Esophagus squamous epithelium (tissue), 5 donors: Measurements from ENCODE around the gene NFIC. TPM values are rescaled to one million over a fixed set of nuclear protein-coding genes. Genes with fewer than 3 reads are reported as not detected.
"Not testable (repeated sequence)": the region's sequence is repeated elsewhere in the genome, so short reads cannot be mapped to it uniquely, and the experiment has no call there.

Experiments
- DNase-seq: peaks from one replicate; lab custom pipeline; 2025; lab: John Stamatoyannopoulos, UW
- H3K27ac ChIP-seq, 4 donors: fragments of 200-600 bp; sonication (generic); one replicate each; pipeline ENCODE4 v1.5.1; 2016 to 2019; ENCODE audit warnings: mild to moderate bottlenecking in 1 of 4
- H3K27me3 ChIP-seq, 4 donors: fragments of 200-600 bp; sonication (generic); 1 replicate in 3 of 4; 2 replicates in 1 of 4; pipeline versions ENCODE4 v1.5.1 to v1.6.0; 2017 to 2021; ENCODE audit warnings: antibody characterized with exemption in 1 of 4
- H3K36me3 ChIP-seq, 3 donors: fragments of 200-600 bp; sonication (generic); one replicate each; pipeline ENCODE4 v1.5.1; 2016 to 2019
- H3K4me1 ChIP-seq, 3 donors: fragments of 200-600 bp; sonication (generic); one replicate each; pipeline ENCODE4 v1.5.1; 2017 to 2019
- H3K4me3 ChIP-seq, 4 donors: fragments of 200-600 bp; sonication (generic); 1 replicate in 3 of 4; 2 replicates in 1 of 4; pipeline ENCODE4 v1.5.1; 2016 to 2019; ENCODE audit warnings: mild to moderate bottlenecking in 2 of 4, moderate library complexity in 1 of 4
- H3K9me3 ChIP-seq, 3 donors: fragments of 200-600 bp; sonication (generic); one replicate each; pipeline ENCODE4 v1.5.1; 2016 to 2019
- POLR2A ChIP-seq, 4 donors: fragments of 450-650 bp; IDR thresholded peaks; one replicate each; pipeline ENCODE4 v1.6.1; 2017; ENCODE audit warnings: antibody characterized with exemption in 4 of 4, mild to moderate bottlenecking in 4 of 4, moderate library complexity in 3 of 4
- WGBS, 2 donors: methylation state at CpG; one replicate each; pipeline ENCODE4 v1.1.5; 2018; 5-methylcytosine and 5-hydroxymethylcytosine counted together
- intact Hi-C: fragments of 100-400 bp; cut with DNase I; formaldehyde crosslinking; loops from one replicate; pipeline ENCODE4 v1.15.0; 2022
- total RNA-seq, 4 donors: library from RNA; depleted of rRNA; stranded (reverse); fragments of >200 nt; gene quantifications; one replicate each; pipeline ENCODE4 v1.1.0, GENCODE V29; 2016
- TF ChIP-seq, protein P1 (sequence below), 6 experiments: fragments of 450-650 bp in 4 of 6; fragments of 200-600 bp in 2 of 6; sonication (generic) in 2 of 6; IDR thresholded peaks; one replicate each; pipeline ENCODE4 v1.5.1; 2016 to 2019; ENCODE audit warnings: antibody characterized with exemption in 6 of 6, mild to moderate bottlenecking in 4 of 6, moderate library complexity in 4 of 6
- donor health status: DM: yes; HTN: yes; CAD: no.

NFIC gene
- total RNA-seq, 4 donors from 2014 or later, result 40.8 to 80.9 (median 61.0) TPM

GRCh38 chr19:3420244-3420755 is 53.9 kb downstream of the NFIC start:
- DNase-seq, result no peak
- H3K4me1 ChIP-seq, result peaks cover 0 to 20% (median 0%) of the 10 kb centered on the region in 3 donors
- intact Hi-C loops, result no loop called here
- H3K27ac ChIP-seq, result no peak overlapping the region
- 89 to 91% methylated on average over 11 of the region's 11 CpGs for WGBS, 2 donors
- H3K9me3 ChIP-seq, result no peaks in the 10 kb centered on the region
- no peaks in the 10 kb centered on the region for H3K27me3 ChIP-seq
- TF ChIP-seq POLR2A (IDR thresholded peaks at IDR 0.05), result no peak
- H3K4me3 ChIP-seq, result no peak overlapping the region
- H3K36me3 ChIP-seq, result peaks cover 0 to 63% (median 8%) of the 10 kb centered on the region in 3 donors

GRCh38 chr19:3420909-3421619 is 54.7 kb downstream of the NFIC start:
- H3K36me3 ChIP-seq, result peaks cover 0 to 64% (median 8%) of the 10 kb centered on the region in 3 donors
- no peaks in the 10 kb centered on the region for H3K9me3 ChIP-seq
- H3K4me1 ChIP-seq, result peaks cover 0 to 18% (median 0%) of the 10 kb centered on the region in 3 donors
- TF ChIP-seq POLR2A (IDR thresholded peaks at IDR 0.05), result no peak
- TF ChIP-seq, protein P1, sequence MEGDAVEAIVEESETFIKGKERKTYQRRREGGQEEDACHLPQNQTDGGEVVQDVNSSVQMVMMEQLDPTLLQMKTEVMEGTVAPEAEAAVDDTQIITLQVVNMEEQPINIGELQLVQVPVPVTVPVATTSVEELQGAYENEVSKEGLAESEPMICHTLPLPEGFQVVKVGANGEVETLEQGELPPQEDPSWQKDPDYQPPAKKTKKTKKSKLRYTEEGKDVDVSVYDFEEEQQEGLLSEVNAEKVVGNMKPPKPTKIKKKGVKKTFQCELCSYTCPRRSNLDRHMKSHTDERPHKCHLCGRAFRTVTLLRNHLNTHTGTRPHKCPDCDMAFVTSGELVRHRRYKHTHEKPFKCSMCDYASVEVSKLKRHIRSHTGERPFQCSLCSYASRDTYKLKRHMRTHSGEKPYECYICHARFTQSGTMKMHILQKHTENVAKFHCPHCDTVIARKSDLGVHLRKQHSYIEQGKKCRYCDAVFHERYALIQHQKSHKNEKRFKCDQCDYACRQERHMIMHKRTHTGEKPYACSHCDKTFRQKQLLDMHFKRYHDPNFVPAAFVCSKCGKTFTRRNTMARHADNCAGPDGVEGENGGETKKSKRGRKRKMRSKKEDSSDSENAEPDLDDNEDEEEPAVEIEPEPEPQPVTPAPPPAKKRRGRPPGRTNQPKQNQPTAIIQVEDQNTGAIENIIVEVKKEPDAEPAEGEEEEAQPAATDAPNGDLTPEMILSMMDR (IDR thresholded peaks at IDR 0.05), result no peak
- peak overlapping the region in 2 of 4 donors; percentile 0 to 10 for H3K27ac ChIP-seq
- H3K27me3 ChIP-seq, result no peaks in the 10 kb centered on the region
- DNase-seq, result no peak
- no peak overlapping the region for H3K4me3 ChIP-seq
- intact Hi-C loops, result no loop called here
- WGBS, 2 donors, result 93 to 100% methylated on average over 4 to 8 of the region's 33 CpGs

- H3K9me3 ChIP-seq, H3K27me3 ChIP-seq, DNase-seq, H3K4me3 ChIP-seq, intact Hi-C loops: not testable (repeated sequence)
- Histone ChIP-seq H3K27ac (peak overlapping the region in 2 of 4 donors; percentile 0 to 10), H3K4me1 (peaks cover 0 to 24% (median 0%) of the 10 kb centered on the region in 3 donors), H3K36me3 (peaks cover 0 to 69% (median 8%) of the 10 kb centered on the region in 3 donors)
- 95 to 96% methylated on average over 8 to 11 of the region's 12 CpGs for WGBS, 2 donors
Observed at GRCh38 chr19:3421656-3422055, 55.3 kb downstream of the NFIC start.

DNA sequence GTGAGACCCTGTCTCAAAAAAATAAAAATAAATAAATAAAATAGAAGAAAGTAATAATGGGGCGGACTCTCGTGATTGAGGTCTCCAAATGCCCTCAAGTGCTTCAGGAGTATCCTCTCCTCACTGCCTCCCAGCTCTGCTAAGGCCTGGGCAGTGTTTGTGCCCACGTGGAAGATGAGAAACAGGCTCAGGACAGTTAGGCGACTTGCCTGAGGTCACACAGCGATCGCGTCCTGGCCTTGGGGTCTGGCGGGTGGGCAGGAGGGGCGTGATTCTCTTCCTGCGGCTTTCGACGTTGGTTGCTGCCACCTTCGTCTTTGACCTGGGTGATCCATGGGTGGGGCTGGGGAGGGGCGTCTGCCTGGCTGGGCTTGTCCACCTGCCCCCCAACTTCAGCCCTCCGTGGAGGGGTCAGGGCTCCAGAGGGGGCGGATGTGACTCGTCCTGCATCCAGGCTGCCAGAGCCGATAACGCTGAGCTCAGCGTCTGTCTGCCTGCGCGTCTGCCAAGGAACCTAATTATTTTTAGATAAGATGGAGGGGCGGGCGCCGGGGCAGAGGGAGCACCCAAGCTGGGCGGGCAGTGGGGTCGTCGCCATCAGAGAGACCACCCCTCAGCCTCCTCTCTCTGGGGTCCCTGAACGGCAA is 56.9 kb downstream of the NFIC start:
- 64 to 72% methylated on average over 8 to 11 of the region's 29 CpGs for WGBS, 2 donors
- intact Hi-C loops, result no loop called here
- H3K27me3 ChIP-seq, result no peaks in the 10 kb centered on the region
- no peaks in the 10 kb centered on the region for H3K9me3 ChIP-seq
- H3K36me3 ChIP-seq, result peaks cover 6 to 84% (median 8%) of the 10 kb centered on the region in 3 donors
- TF ChIP-seq, protein P1 (IDR thresholded peaks at IDR 0.05), result no peak
- TF ChIP-seq POLR2A (IDR thresholded peaks at IDR 0.05), result no peak
- peaks cover 0 to 36% (median 6%) of the 10 kb centered on the region in 3 donors for H3K4me1 ChIP-seq
- H3K4me3 ChIP-seq, result no peak overlapping the region
- peak overlapping the region in 3 of 4 donors; percentile 40 to 70 (median 58) for H3K27ac ChIP-seq
- no peak for DNase-seq

DNA sequence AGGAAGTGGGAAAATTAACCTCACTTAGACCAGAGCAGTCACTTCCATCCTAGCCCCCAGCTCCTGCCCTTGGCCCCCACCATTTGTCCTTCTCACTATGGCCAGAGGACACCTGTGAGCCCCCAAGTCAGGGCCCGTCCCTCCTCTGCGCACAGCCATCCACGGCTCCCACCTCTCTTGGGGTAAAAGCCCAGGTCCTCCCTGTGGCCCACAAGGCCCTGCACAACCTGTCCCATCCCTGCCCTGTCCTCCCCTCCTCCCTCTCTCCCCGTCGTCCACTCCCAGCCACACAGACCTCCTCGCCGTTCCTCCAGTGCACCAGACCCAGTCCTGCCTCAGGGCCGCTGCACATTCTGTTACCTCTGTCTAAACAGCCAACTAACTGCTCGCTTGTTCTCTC is 60.0 kb downstream of the NFIC start:
- intact Hi-C loops, result loop anchor here (5.0 kb wide), 1 partner anchor 99 kb away; no protein-coding TSS in a partner anchor
- TF ChIP-seq POLR2A (IDR thresholded peaks at IDR 0.05), result no peak
- TF ChIP-seq, protein P1 (IDR thresholded peaks at IDR 0.05), result no peak
- peak overlapping the region in 1 of 4 donors; percentile 89 for H3K27ac ChIP-seq

DNA sequence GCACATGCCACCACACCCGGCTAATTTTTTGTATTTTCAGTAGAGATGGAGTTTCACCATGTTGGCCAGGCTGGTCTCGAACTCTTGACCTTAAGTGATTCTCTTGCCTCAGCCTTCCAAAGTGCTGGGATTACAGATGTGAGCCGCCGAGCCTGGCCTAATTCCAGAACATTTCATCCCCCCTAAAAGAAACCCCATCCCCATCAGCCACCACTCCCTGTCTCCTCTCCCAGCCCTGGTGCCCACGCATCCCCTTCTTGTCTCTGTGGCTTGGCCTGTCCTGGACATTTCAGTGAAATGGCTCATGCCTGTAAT is 63.9 kb downstream of the NFIC start:
- H3K9me3 ChIP-seq, DNase-seq, H3K4me3 ChIP-seq, H3K27me3 ChIP-seq, intact Hi-C loops: not testable (repeated sequence)
- Histone ChIP-seq H3K27ac (peak overlapping the region; percentile 75 to 94 (median 90)), H3K4me1 (peaks cover 23 to 87% (median 38%) of the 10 kb centered on the region in 3 donors), H3K36me3 (peaks cover 18 to 65% (median 18%) of the 10 kb centered on the region in 3 donors)
- 41 to 57% methylated on average over 5 of the region's 5 CpGs for WGBS, 2 donors

More for the DNA sequence above, 60.0 kb downstream of the NFIC start:
- Histone ChIP-seq H3K4me1 (peaks cover 14 to 63% (median 20%) of the 10 kb centered on the region in 3 donors), H3K27me3 (no peaks in the 10 kb centered on the region), H3K9me3 (no peaks in the 10 kb centered on the region), H3K36me3 (peaks cover 0 to 62% (median 6%) of the 10 kb centered on the region in 3 donors), H3K4me3 (no peak overlapping the region)
- no peak for DNase-seq
- 94 to 95% methylated on average over 9 of the region's 9 CpGs for WGBS, 2 donors
